Measurements from ENCODE around the gene DBH. TPM values are rescaled to one million over a fixed set of nuclear protein-coding genes. Genes with fewer than 3 reads are reported as not detected.

Gene DBH
- total RNA-seq, 1 donor from 2014 or later = not detected

- DNase-seq (ENCODE audit: low read depth) = no peak
- H3K4me3 ChIP-seq (ENCODE audit: low read depth, low read length) = no peak overlapping the region
- H3K27me3 ChIP-seq (ENCODE audit: control insufficient read depth, insufficient read depth, low read length) = peaks cover 6% of the 10 kb centered on the region
- no peaks in the 10 kb centered on the region for H3K36me3 ChIP-seq (ENCODE audit: control insufficient read depth, insufficient read depth, low read length)
- no peak for TF ChIP-seq CTCF (IDR thresholded peaks at IDR 0.05; ENCODE audit: insufficient read depth, low read length, severe bottlenecking)
- no peak for FAIRE-seq
Measured at GRCh38 chr9:133649194-133649593, 13.0 kb downstream of the DBH start.

GRCh38 chr9:133650026-133650425, 13.9 kb downstream of the DBH start:
- H3K27me3 ChIP-seq (ENCODE audit: control insufficient read depth, insufficient read depth, low read length) = peaks cover 9% of the 10 kb centered on the region
- no peak for TF ChIP-seq CTCF (IDR thresholded peaks at IDR 0.05; ENCODE audit: insufficient read depth, low read length, severe bottlenecking)
- DNase-seq (ENCODE audit: low read depth) (no peak), FAIRE-seq (no peak)
- no peak overlapping the region for H3K4me3 ChIP-seq (ENCODE audit: low read depth, low read length)
- no peaks in the 10 kb centered on the region for H3K36me3 ChIP-seq (ENCODE audit: control insufficient read depth, insufficient read depth, low read length)

GRCh38 chr9:133653638-133654037, 17.5 kb downstream of the DBH start:
- Histone ChIP-seq H3K27me3 (ENCODE audit: control insufficient read depth, insufficient read depth, low read length) (peaks cover 19% of the 10 kb centered on the region), H3K4me3 (ENCODE audit: low read depth, low read length) (no peak overlapping the region), H3K36me3 (ENCODE audit: control insufficient read depth, insufficient read depth, low read length) (no peaks in the 10 kb centered on the region)
- no peak for DNase-seq (ENCODE audit: low read depth)
- no peak for TF ChIP-seq CTCF (IDR thresholded peaks at IDR 0.05; ENCODE audit: insufficient read depth, low read length, severe bottlenecking)
- FAIRE-seq = no peak

DNA sequence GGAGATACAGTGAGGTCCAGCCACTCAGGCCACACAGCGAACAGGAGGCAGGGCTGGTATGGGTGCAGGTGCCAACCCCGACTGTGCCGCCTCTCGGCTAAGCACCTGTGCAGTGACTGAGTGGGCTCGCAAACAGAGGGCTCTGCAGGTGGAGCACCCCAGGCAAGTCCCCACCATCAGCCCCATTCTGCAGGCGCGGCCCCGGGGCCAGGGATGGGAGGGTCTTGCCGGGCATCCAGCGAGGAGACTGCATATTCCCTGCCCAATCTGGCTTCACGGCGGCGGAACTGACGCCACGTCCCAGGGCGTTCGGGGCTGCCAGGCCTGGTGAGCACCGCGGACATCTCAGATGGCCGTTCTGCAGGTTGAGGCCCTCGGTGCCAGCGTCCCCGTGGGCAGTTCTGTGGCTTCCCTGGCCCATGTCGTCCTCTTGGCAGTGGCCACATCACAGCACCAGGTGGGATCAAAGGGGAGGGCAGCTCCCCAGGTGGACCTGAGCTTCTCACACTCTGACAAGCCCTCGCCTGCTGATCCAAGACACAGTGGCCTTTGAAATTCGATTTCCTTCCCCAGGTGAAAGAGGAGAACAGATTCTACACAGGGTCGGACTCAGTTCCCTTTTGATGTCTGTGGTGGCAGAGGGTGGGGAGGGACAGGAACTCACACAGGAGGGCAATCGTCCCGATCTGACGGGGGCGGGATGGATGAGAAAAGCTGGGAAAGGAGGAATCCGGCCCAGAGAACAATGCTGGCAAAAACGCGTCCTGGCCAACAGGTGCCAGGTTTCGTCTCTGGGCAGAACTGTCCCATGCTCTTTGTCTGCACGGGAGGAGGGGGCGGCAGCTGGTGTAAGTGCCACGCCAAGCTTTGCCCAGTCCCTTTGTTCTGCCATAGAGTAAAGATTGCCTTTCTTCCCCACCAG, 18.8 kb downstream of the DBH start:
- H3K27me3 ChIP-seq (ENCODE audit: control insufficient read depth, insufficient read depth, low read length) = peaks cover 25% of the 10 kb centered on the region
- FAIRE-seq = no peak
- no peak for TF ChIP-seq CTCF (IDR thresholded peaks at IDR 0.05; ENCODE audit: insufficient read depth, low read length, severe bottlenecking)

DNA sequence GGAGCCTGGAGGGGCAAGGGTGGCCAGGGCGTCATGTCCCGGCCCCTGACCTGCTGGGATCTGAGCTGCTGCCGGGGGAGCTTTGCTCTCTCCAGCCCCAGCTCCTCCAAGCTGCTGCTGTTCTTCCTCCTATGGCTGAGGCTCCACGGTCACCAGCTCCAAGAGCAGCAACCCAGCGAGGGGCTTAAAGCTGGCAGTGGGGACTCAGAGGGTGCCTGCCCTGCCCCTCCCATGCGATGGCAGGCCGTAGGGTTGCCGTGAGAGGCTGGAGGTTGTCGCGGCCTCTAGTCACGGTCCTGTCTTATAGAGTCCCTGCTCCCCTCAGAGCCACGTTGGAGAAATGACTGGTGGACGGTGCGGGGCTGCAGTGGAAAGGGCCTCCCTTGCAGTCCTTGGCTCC, 19.5 kb downstream of the DBH start:
- Histone ChIP-seq H3K4me3 (ENCODE audit: low read depth, low read length) (no peak overlapping the region), H3K36me3 (ENCODE audit: control insufficient read depth, insufficient read depth, low read length) (no peaks in the 10 kb centered on the region), H3K27me3 (ENCODE audit: control insufficient read depth, insufficient read depth, low read length) (peaks cover 28% of the 10 kb centered on the region)
- no peak for TF ChIP-seq CTCF (IDR thresholded peaks at IDR 0.05; ENCODE audit: insufficient read depth, low read length, severe bottlenecking)
- DNase-seq (ENCODE audit: low read depth) = no peak
- no peak for FAIRE-seq

More for the DNA sequence above, 18.8 kb downstream of the DBH start:
- no peak for DNase-seq (ENCODE audit: low read depth)
- Histone ChIP-seq H3K4me3 (ENCODE audit: low read depth, low read length) (no peak overlapping the region), H3K36me3 (ENCODE audit: control insufficient read depth, insufficient read depth, low read length) (no peaks in the 10 kb centered on the region)
